H9 (cell line): Measurements from ENCODE around the gene ART4. TPM values are rescaled to one million over a fixed set of nuclear protein-coding genes. Genes with fewer than 3 reads are reported as not detected.

ENCODE experiments used
- DNase-seq: peaks from one replicate; pipeline ENCODE4 v3.0.0-alpha.2; 2017
- H2AFZ ChIP-seq: one replicate; pipeline ENCODE4 v1.6.1; 2013; ENCODE audit warnings: mild to moderate bottlenecking, low read length, control low read depth, moderate library complexity
- H2AK5ac ChIP-seq: 2 replicates; pipeline ENCODE4 v1.6.1; 2013; ENCODE audit warnings: low read length, control low read depth, mixed read lengths; ENCODE audit not compliant: insufficient read length
- H2BK120ac ChIP-seq: one replicate; pipeline ENCODE4 v1.6.1; 2013; ENCODE audit warnings: low read depth, mild to moderate bottlenecking, low read length, control low read depth, inconsistent platforms; ENCODE audit not compliant: poor library complexity, severe bottlenecking
- H2BK12ac ChIP-seq: 2 replicates; pipeline ENCODE4 v1.6.1; 2013; ENCODE audit warnings: low read length, control low read depth, mixed read lengths, low read depth; ENCODE audit not compliant: insufficient read length
- H2BK15ac ChIP-seq: 2 replicates; pipeline ENCODE4 v1.6.1; 2013; ENCODE audit warnings: low read depth, low read length, control low read depth
- H2BK20ac ChIP-seq: one replicate; pipeline ENCODE4 v1.6.1; 2013; ENCODE audit warnings: low read depth, mild to moderate bottlenecking, low read length, control low read depth, inconsistent platforms; ENCODE audit not compliant: poor library complexity, severe bottlenecking
- H2BK5ac ChIP-seq: 2 replicates; pipeline ENCODE4 v1.6.1; 2013; ENCODE audit warnings: low read length, control low read depth, mixed read lengths; ENCODE audit not compliant: insufficient read length
- H3K14ac ChIP-seq: 2 replicates; pipeline ENCODE4 v1.6.1; 2013; ENCODE audit warnings: low read length, control low read depth; ENCODE audit not compliant: insufficient read depth
- H3K18ac ChIP-seq: 2 replicates; pipeline ENCODE4 v1.6.1; 2013; ENCODE audit warnings: low read depth, mild to moderate bottlenecking, mixed read lengths, low read length, control low read depth; ENCODE audit not compliant: insufficient read length
- H3K23ac ChIP-seq: 2 replicates; pipeline ENCODE4 v1.6.1; 2013; ENCODE audit warnings: low read length, control low read depth, mixed read lengths, low read depth; ENCODE audit not compliant: insufficient read length
- H3K23me2 ChIP-seq: 2 replicates; pipeline ENCODE4 v1.6.1; 2013; ENCODE audit warnings: low read depth, mild to moderate bottlenecking, mixed read lengths, low read length, control low read depth; ENCODE audit not compliant: insufficient read length, poor library complexity, severe bottlenecking
- H3K27ac ChIP-seq: 2 replicates; pipeline ENCODE4 v1.5.1; 2013; ENCODE audit warnings: low read length, control low read depth, mixed read lengths, low read depth; ENCODE audit not compliant: insufficient read length
- H3K27me3 ChIP-seq: 2 replicates; pipeline ENCODE4 v1.6.1; 2013; ENCODE audit warnings: low read length, control low read depth, inconsistent platforms; ENCODE audit not compliant: insufficient read depth
- H3K4ac ChIP-seq: 2 replicates; pipeline ENCODE4 v1.6.1; 2013; ENCODE audit warnings: low read depth, mild to moderate bottlenecking, control low read depth, inconsistent platforms, low read length, moderate library complexity
- H3K4me1 ChIP-seq: 2 replicates; pipeline ENCODE4 v1.6.1; 2013; ENCODE audit warnings: low read length, control low read depth, inconsistent platforms; ENCODE audit not compliant: insufficient read depth
- H3K4me2 ChIP-seq: 2 replicates; pipeline ENCODE4 v1.6.1; 2013; ENCODE audit warnings: low read length, control low read depth, mixed read lengths; ENCODE audit not compliant: insufficient read length, insufficient read depth
- H3K56ac ChIP-seq: 2 replicates; pipeline ENCODE4 v1.6.1; 2013; ENCODE audit warnings: low read depth, mild to moderate bottlenecking, mixed read lengths, low read length, control low read depth; ENCODE audit not compliant: insufficient read length
- H3K79me1 ChIP-seq: 2 replicates; pipeline ENCODE4 v1.6.1; 2013; ENCODE audit warnings: low read depth, mild to moderate bottlenecking, moderate library complexity, low read length, control low read depth, inconsistent platforms; ENCODE audit not compliant: insufficient read depth, poor library complexity, severe bottlenecking
- H3K79me2 ChIP-seq: 2 replicates; pipeline ENCODE4 v1.6.1; 2013; ENCODE audit warnings: low read length, control low read depth, inconsistent platforms; ENCODE audit not compliant: insufficient read depth
- H3K9ac ChIP-seq: 2 replicates; pipeline ENCODE4 v1.6.1; 2013; ENCODE audit warnings: low read length, control low read depth, mixed read lengths; ENCODE audit not compliant: insufficient read length; ENCODE audit errors: extremely low read depth
- H3K9me3 ChIP-seq: one replicate; pipeline ENCODE4 v1.6.1; 2013; ENCODE audit warnings: low read depth, low read length, inconsistent platforms; ENCODE audit not compliant: control insufficient read depth
- H3T11ph ChIP-seq: one replicate; pipeline ENCODE4 v1.6.1; 2013; ENCODE audit warnings: mild to moderate bottlenecking, low read length, control low read depth, inconsistent platforms
- H4K20me1 ChIP-seq: one replicate; pipeline ENCODE4 v1.6.1; 2013; ENCODE audit not compliant: control insufficient read depth, insufficient read length, insufficient read depth
- H4K5ac ChIP-seq: 2 replicates; pipeline ENCODE4 v1.6.1; 2013; ENCODE audit warnings: low read depth, mild to moderate bottlenecking, mixed read lengths, low read length, control low read depth; ENCODE audit not compliant: insufficient read length
- H4K8ac ChIP-seq: replicated peaks from 2 replicates; pipeline ENCODE4 v1.6.1; 2013; ENCODE audit warnings: low read length, control low read depth, mixed read lengths, low read depth; ENCODE audit not compliant: insufficient read length
- H4K91ac ChIP-seq: 2 replicates; pipeline ENCODE4 v1.6.1; 2013; ENCODE audit warnings: low read depth, mild to moderate bottlenecking, moderate library complexity, mixed read lengths, low read length, control low read depth; ENCODE audit not compliant: insufficient read length
- H3K27ac Mint-ChIP-seq, 3 experiments: 2 replicates in 2 of 3; 3 replicates in 1 of 3; pipeline ENCODE4 v1.8.0; 2020 to 2021; ENCODE audit warnings: mixed read lengths in 3 of 3, mild to moderate bottlenecking in 1 of 3, moderate library complexity in 1 of 3
- H3K27me3 Mint-ChIP-seq: 2 replicates; pipeline ENCODE4 v1.8.0; 2021; ENCODE audit warnings: low read depth, mild to moderate bottlenecking, moderate library complexity, mixed read lengths
- H3K36me3 Mint-ChIP-seq, 3 experiments: 2 replicates in 2 of 3; 3 replicates in 1 of 3; pipeline ENCODE4 v1.8.0; 2020 to 2021; ENCODE audit warnings: low read depth in 3 of 3, mixed read lengths in 3 of 3; ENCODE audit not compliant: insufficient read depth in 1 of 3
- H3K4me1 Mint-ChIP-seq, 2 experiments: 2 replicates each; pipeline ENCODE4 v1.8.0; 2020; ENCODE audit warnings: mixed read lengths in 2 of 2
- H3K4me3 Mint-ChIP-seq, 2 experiments: 2 replicates in 1 of 2; 3 replicates in 1 of 2; pipeline ENCODE4 v1.8.0; 2020 to 2021; ENCODE audit warnings: mild to moderate bottlenecking in 2 of 2, mixed read lengths in 2 of 2, moderate library complexity in 1 of 2
- H3K9me3 Mint-ChIP-seq, 2 experiments: 2 replicates in 1 of 2; 3 replicates in 1 of 2; pipeline ENCODE4 v1.8.0; 2020; ENCODE audit warnings: mild to moderate bottlenecking in 2 of 2, mixed read lengths in 2 of 2, moderate library complexity in 1 of 2
- WGBS: extraction: QIAGEN DNeasy Blood & Tissue Kit; methylation state at CpG from one replicate; pipeline ENCODE4 v1.1.7; 2013; ENCODE audit warnings: missing lambda C conversion rate, low lambda C conversion rate, mixed read lengths; ENCODE audit not compliant: insufficient read length; ENCODE audit errors: extremely low coverage; 5-methylcytosine and 5-hydroxymethylcytosine counted together
- total RNA-seq: library from RNA; stranded (reverse); gene quantifications from 2 replicates; pipeline ENCODE4 v1.2.1, GENCODE V29; 2021
- TF ChIP-seq, protein P1 (sequence below): fragments of 200-600 bp; sonication (generic); conservative IDR thresholded peaks from 3 replicates; pipeline ENCODE4 v1.8.0; 2021; ENCODE audit warnings: antibody characterized with exemption, mild to moderate bottlenecking

ART4 gene
- total RNA-seq, 1 experiment from 2014 or later: not detected

GRCh38 chr12:14833952-14834351, 9.4 kb downstream of the ART4 start:
- H3K36me3 Mint-ChIP-seq: peaks cover 0 to 1% (median 0%) of the 10 kb centered on the region in 3 experiments; a peak in 2 of 7 replicates
- no peak for DNase-seq
- H3K4me2 ChIP-seq: no peak overlapping the region

More at GRCh38 chr12:14833952-14834351, 9.4 kb downstream of the ART4 start:
- Mint-ChIP-seq H3K4me3 (no peak overlapping the region), H3K27me3 (no peaks in the 10 kb centered on the region), H3K9me3 (peaks cover under 1 to 3% of the 10 kb centered on the region in 2 experiments; a peak in 4 of 5 replicates), H3K4me1 (peaks cover under 1 to 3% of the 10 kb centered on the region in 2 experiments; a peak in 2 of 4 replicates), H3K27ac (no peak overlapping the region)
- Histone ChIP-seq H2BK15ac (no peak overlapping the region), H3K27me3 (no peaks in the 10 kb centered on the region), H2AFZ (no peak overlapping the region), H2BK5ac (no peak overlapping the region), H2BK120ac (no peak overlapping the region), H4K5ac (no peak overlapping the region), H3K79me2 (no peaks in the 10 kb centered on the region), H3K4me1 (no peaks in the 10 kb centered on the region), H4K8ac (no peak overlapping the region), H2AK5ac (no peak overlapping the region), H3K4ac (no peak overlapping the region), H2BK20ac (no peak overlapping the region), H2BK12ac (no peak overlapping the region), H3K79me1 (no peaks in the 10 kb centered on the region), H3T11ph (no peak overlapping the region), H3K23me2 (no peaks in the 10 kb centered on the region), H4K91ac (no peak overlapping the region), H3K14ac (no peak overlapping the region), H3K9me3 (no peaks in the 10 kb centered on the region), H3K27ac (no peak overlapping the region), H3K23ac (no peak overlapping the region), H3K18ac (no peak overlapping the region), H4K20me1 (no peaks in the 10 kb centered on the region), H3K56ac (no peak overlapping the region), H3K9ac (no peak overlapping the region)
- WGBS: no CpG with 5 or more reads among the region's 1 CpG
- TF ChIP-seq, protein P1, sequence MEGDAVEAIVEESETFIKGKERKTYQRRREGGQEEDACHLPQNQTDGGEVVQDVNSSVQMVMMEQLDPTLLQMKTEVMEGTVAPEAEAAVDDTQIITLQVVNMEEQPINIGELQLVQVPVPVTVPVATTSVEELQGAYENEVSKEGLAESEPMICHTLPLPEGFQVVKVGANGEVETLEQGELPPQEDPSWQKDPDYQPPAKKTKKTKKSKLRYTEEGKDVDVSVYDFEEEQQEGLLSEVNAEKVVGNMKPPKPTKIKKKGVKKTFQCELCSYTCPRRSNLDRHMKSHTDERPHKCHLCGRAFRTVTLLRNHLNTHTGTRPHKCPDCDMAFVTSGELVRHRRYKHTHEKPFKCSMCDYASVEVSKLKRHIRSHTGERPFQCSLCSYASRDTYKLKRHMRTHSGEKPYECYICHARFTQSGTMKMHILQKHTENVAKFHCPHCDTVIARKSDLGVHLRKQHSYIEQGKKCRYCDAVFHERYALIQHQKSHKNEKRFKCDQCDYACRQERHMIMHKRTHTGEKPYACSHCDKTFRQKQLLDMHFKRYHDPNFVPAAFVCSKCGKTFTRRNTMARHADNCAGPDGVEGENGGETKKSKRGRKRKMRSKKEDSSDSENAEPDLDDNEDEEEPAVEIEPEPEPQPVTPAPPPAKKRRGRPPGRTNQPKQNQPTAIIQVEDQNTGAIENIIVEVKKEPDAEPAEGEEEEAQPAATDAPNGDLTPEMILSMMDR: no peak
